GM23338 (cell line): ENCODE measurements around the gene GMPR. TPM values are rescaled to one million over a fixed set of nuclear protein-coding genes. Genes with fewer than 3 reads are reported as not detected.
A peak's percentile ranks its signal among the peaks of the same experiment; 100 is the strongest.

Experiments used
- ATAC-seq: fragments of 200-7000 bp; cut with Tn5 transposase; 3 replicates; pipeline ENCODE4 v1.9.1; 2020
- DNase-seq: peaks from one replicate; pipeline ENCODE4 v3.0.0-alpha.2; 2015; ENCODE audit warnings: low spot score
- H2AFZ ChIP-seq: fragments of 200-600 bp; sonication (generic); 2 replicates; pipeline ENCODE4 v1.8.0; 2016; ENCODE audit warnings: antibody characterized with exemption, mild to moderate bottlenecking, moderate library complexity
- H3F3A ChIP-seq: fragments of 200-600 bp; sonication (generic); replicated peaks from 2 replicates; pipeline ENCODE4 v1.8.0; 2017; ENCODE audit warnings: antibody characterized with exemption, mixed run types, low read depth
- H3K27ac ChIP-seq: fragments of 200-600 bp; sonication (generic); 2 replicates; pipeline ENCODE4 v1.6.1; 2016; ENCODE audit warnings: low read depth
- H3K27me3 ChIP-seq: fragments of 200-600 bp; sonication (generic); 2 replicates; pipeline ENCODE4 v1.8.0; 2016; ENCODE audit warnings: mild to moderate bottlenecking, mixed run types, moderate library complexity; ENCODE audit not compliant: insufficient read depth
- H3K36me3 ChIP-seq: fragments of 200-600 bp; sonication (generic); 2 replicates; pipeline ENCODE4 v1.8.0; 2016; ENCODE audit warnings: mild to moderate bottlenecking; ENCODE audit not compliant: insufficient read depth
- H3K4me1 ChIP-seq: fragments of 200-600 bp; sonication (generic); 2 replicates; pipeline ENCODE4 v1.8.0; 2016; ENCODE audit warnings: mild to moderate bottlenecking, moderate library complexity; ENCODE audit not compliant: insufficient read depth
- H3K4me2 ChIP-seq: fragments of 200-600 bp; sonication (generic); 2 replicates; pipeline ENCODE4 v1.7.1; 2017; ENCODE audit warnings: mixed run types
- H3K4me3 ChIP-seq: fragments of 200-600 bp; sonication (generic); 2 replicates; pipeline ENCODE4 v1.6.1; 2016; ENCODE audit warnings: mixed run types
- H3K79me2 ChIP-seq: fragments of 200-600 bp; sonication (generic); replicated peaks from 2 replicates; pipeline ENCODE4 v1.8.0; 2017; ENCODE audit warnings: mild to moderate bottlenecking; ENCODE audit not compliant: insufficient read depth
- H3K9me2 ChIP-seq: fragments of 200-600 bp; sonication (generic); 2 replicates; pipeline ENCODE4 v1.8.0; 2017; ENCODE audit not compliant: insufficient read depth
- H4K20me1 ChIP-seq: fragments of 200-600 bp; sonication (generic); replicated peaks from 2 replicates; pipeline ENCODE4 v1.8.0; 2017; ENCODE audit warnings: mild to moderate bottlenecking; ENCODE audit not compliant: insufficient read depth
- H3K27ac Mint-ChIP-seq: 2 replicates; pipeline ENCODE4 v1.8.0; 2020; ENCODE audit warnings: inconsistent platforms, mild to moderate bottlenecking, moderate library complexity, mixed read lengths
- H3K27me3 Mint-ChIP-seq: 3 replicates; pipeline ENCODE4 v1.8.0; 2022; ENCODE audit warnings: low read depth, mild to moderate bottlenecking, moderate library complexity, mixed read lengths, inconsistent platforms; ENCODE audit not compliant: insufficient read depth, poor library complexity
- H3K36me3 Mint-ChIP-seq: 3 replicates; pipeline ENCODE4 v1.8.0; 2021; ENCODE audit warnings: low read depth, mild to moderate bottlenecking, inconsistent platforms, moderate library complexity, mixed read lengths
- H3K4me1 Mint-ChIP-seq: 3 replicates; pipeline ENCODE4 v1.8.0; 2020; ENCODE audit warnings: mild to moderate bottlenecking, inconsistent platforms, mixed read lengths
- H3K4me3 Mint-ChIP-seq: 3 replicates; pipeline ENCODE4 v1.8.0; 2021; ENCODE audit warnings: moderate library complexity, mild to moderate bottlenecking, inconsistent platforms, mixed read lengths
- H3K9me3 Mint-ChIP-seq: 3 replicates; pipeline ENCODE4 v1.8.0; 2020; ENCODE audit warnings: moderate library complexity, mild to moderate bottlenecking, inconsistent platforms, mixed read lengths
- CREB1 ChIP-seq: fragments of 250-450 bp; sonication (Bioruptor Pico); IDR thresholded peaks from 2 replicates; pipeline ENCODE4 v1.5.0; 2020; ENCODE audit warnings: low read depth, mild to moderate bottlenecking, moderate library complexity
- EZH2 ChIP-seq: fragments of 200-600 bp; sonication (generic); IDR thresholded peaks from one replicate; pipeline ENCODE4 v1.8.0; 2017; ENCODE audit warnings: antibody characterized with exemption, mild to moderate bottlenecking, low read depth; ENCODE audit not compliant: unreplicated experiment
- NANOG ChIP-seq: IDR thresholded peaks from 2 replicates; pipeline ENCODE4 v1.6.1; 2016; ENCODE audit warnings: antibody characterized with exemption, borderline replicate concordance
- STAT1 ChIP-seq: IDR thresholded peaks from one replicate; pipeline ENCODE4 v1.6.1; 2016; ENCODE audit warnings: antibody characterized with exemption; ENCODE audit not compliant: unreplicated experiment
- ZNF331 ChIP-seq: fragments of 250-450 bp; sonication (Bioruptor Pico); IDR thresholded peaks from 2 replicates; pipeline ENCODE4 v1.5.0; 2020; ENCODE audit warnings: low read depth, mild to moderate bottlenecking, moderate library complexity
- ZNF462 ChIP-seq: fragments of 250-450 bp; sonication (Bioruptor Pico); IDR thresholded peaks from 2 replicates; pipeline ENCODE4 v1.5.0; 2020; ENCODE audit warnings: mild to moderate bottlenecking, moderate library complexity
- polyA plus RNA-seq: library from polyadenylated mRNA; unstranded; fragments of >200 nt; fragmentation: Nextera tagmentation; extraction: Ambion mirVana; gene quantifications from 2 replicates; pipeline ENCODE4 v1.2.1, GENCODE V29; 2016
- total RNA-seq: library from RNA; depleted of rRNA; stranded (reverse); fragments of >200 nt; shearing (Covaris generic); gene quantifications from 2 replicates; pipeline ENCODE4 v1.2.3, GENCODE V29; 2014
- TF ChIP-seq, protein P1 (sequence below), 2 experiments: fragments of 200-600 bp in 1 of 2; sonication (generic) in 1 of 2; conservative IDR thresholded peaks; 2 replicates each; pipeline versions ENCODE4 v1.5.1 to v1.6.1; 2016 to 2017; ENCODE audit warnings: antibody characterized with exemption in 2 of 2, low read depth in 2 of 2, mild to moderate bottlenecking in 2 of 2, moderate library complexity in 1 of 2

GMPR gene
- total and polyA plus RNA-seq, 2 experiments from 2014 or later = 0.23 to 0.35 TPM

- no peak for TF ChIP-seq EZH2
- TF ChIP-seq NANOG = no peak
- no peak for TF ChIP-seq STAT1
- TF ChIP-seq ZNF462 (CRISPR knock-in tag) = no peak
- no peak for TF ChIP-seq CREB1 (CRISPR knock-in tag)
These were observed 44.0 kb downstream of the GMPR start (continued) for GRCh38 chr6:16282370-16282769.

- no peak for ATAC-seq
- H3K27me3 Mint-ChIP-seq = peaks cover 9% of the 10 kb centered on the region
These were observed 46.1 kb downstream of the GMPR start for GRCh38 chr6:16284472-16284871.

More at GRCh38 chr6:16284472-16284871, 46.1 kb downstream of the GMPR start:
- no peak overlapping the region for H3K27ac Mint-ChIP-seq
- Histone ChIP-seq H3F3A (no peaks in the 10 kb centered on the region), H3K36me3 (no peaks in the 10 kb centered on the region), H3K4me1 (no peaks in the 10 kb centered on the region), H3K79me2 (no peaks in the 10 kb centered on the region), H4K20me1 (no peaks in the 10 kb centered on the region), H2AFZ (no peak overlapping the region), H3K9me2 (no peaks in the 10 kb centered on the region), H3K27ac (no peak overlapping the region), H3K4me3 (no peak overlapping the region), H3K27me3 (no peaks in the 10 kb centered on the region), H3K4me2 (no peak overlapping the region)
- no peaks in the 10 kb centered on the region; the same call in 2 of the 3 replicates for H3K4me1 Mint-ChIP-seq
- H3K36me3 Mint-ChIP-seq = no peaks in the 10 kb centered on the region
- peak; percentile 20 for DNase-seq
- H3K4me3 Mint-ChIP-seq = no peak overlapping the region
- TF ChIP-seq ZNF331 (CRISPR knock-in tag) = no peak
- TF ChIP-seq, protein P1, sequence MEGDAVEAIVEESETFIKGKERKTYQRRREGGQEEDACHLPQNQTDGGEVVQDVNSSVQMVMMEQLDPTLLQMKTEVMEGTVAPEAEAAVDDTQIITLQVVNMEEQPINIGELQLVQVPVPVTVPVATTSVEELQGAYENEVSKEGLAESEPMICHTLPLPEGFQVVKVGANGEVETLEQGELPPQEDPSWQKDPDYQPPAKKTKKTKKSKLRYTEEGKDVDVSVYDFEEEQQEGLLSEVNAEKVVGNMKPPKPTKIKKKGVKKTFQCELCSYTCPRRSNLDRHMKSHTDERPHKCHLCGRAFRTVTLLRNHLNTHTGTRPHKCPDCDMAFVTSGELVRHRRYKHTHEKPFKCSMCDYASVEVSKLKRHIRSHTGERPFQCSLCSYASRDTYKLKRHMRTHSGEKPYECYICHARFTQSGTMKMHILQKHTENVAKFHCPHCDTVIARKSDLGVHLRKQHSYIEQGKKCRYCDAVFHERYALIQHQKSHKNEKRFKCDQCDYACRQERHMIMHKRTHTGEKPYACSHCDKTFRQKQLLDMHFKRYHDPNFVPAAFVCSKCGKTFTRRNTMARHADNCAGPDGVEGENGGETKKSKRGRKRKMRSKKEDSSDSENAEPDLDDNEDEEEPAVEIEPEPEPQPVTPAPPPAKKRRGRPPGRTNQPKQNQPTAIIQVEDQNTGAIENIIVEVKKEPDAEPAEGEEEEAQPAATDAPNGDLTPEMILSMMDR (conservative IDR thresholded peaks at IDR 0.05; ENCODE audit: low read depth in 2 of 2) = 0 out of 4 replicates have a peak, but pooled peaks of 1 of the 2 experiments have one; percentile 9
- H3K9me3 Mint-ChIP-seq = no peaks in the 10 kb centered on the region
